Measurements from ENCODE around the gene PAIP2. TPM values are rescaled to one million over a fixed set of nuclear protein-coding genes. Genes with fewer than 3 reads are reported as not detected.

The PAIP2 gene
- total RNA-seq, 1 experiment from 2014 or later, result 79.4 TPM

DNA sequence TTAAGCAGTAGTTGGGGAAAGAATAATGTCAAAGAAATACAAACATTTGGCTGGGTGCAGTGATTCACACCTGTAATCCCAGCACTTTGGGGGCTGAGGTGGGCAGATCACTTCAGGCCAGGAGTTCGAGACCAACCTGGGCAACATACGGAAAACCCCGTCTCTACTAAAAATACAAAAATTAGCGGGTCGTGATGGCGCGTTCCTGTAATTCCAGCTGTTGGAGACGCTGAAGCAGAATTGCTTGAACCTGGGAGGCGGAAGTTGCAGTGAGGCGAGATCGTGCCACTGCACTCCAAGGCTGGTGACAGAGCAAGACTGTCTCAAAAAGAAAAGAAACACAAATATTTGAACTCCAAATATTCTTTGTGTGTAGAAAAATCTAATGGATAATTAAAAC is 43.4 kb upstream of the PAIP2 start:
- BruUV-seq (replicated peaks), result no TSS peak
- POLR2A ChIA-PET, result no interaction called here
- TF ChIP-seq TCF7L2 (IDR thresholded peaks at IDR 0.05; ENCODE audit: low read depth, low read length) (no peak), SIN3A (IDR thresholded peaks at IDR 0.05; ENCODE audit: borderline replicate concordance, insufficient read depth, low read depth, low read length) (no peak), POLR2AphosphoS5 (IDR thresholded peaks at IDR 0.05; ENCODE audit: low read depth, low read length) (no peak)
- TF ChIP-seq, protein P1, sequence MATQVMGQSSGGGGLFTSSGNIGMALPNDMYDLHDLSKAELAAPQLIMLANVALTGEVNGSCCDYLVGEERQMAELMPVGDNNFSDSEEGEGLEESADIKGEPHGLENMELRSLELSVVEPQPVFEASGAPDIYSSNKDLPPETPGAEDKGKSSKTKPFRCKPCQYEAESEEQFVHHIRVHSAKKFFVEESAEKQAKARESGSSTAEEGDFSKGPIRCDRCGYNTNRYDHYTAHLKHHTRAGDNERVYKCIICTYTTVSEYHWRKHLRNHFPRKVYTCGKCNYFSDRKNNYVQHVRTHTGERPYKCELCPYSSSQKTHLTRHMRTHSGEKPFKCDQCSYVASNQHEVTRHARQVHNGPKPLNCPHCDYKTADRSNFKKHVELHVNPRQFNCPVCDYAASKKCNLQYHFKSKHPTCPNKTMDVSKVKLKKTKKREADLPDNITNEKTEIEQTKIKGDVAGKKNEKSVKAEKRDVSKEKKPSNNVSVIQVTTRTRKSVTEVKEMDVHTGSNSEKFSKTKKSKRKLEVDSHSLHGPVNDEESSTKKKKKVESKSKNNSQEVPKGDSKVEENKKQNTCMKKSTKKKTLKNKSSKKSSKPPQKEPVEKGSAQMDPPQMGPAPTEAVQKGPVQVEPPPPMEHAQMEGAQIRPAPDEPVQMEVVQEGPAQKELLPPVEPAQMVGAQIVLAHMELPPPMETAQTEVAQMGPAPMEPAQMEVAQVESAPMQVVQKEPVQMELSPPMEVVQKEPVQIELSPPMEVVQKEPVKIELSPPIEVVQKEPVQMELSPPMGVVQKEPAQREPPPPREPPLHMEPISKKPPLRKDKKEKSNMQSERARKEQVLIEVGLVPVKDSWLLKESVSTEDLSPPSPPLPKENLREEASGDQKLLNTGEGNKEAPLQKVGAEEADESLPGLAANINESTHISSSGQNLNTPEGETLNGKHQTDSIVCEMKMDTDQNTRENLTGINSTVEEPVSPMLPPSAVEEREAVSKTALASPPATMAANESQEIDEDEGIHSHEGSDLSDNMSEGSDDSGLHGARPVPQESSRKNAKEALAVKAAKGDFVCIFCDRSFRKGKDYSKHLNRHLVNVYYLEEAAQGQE (IDR thresholded peaks at IDR 0.05; ENCODE audit: insufficient read depth in 1 of 2, low read depth in 2 of 2, low read length in 1 of 2), result no peak
- TF ChIP-seq, protein P2, sequence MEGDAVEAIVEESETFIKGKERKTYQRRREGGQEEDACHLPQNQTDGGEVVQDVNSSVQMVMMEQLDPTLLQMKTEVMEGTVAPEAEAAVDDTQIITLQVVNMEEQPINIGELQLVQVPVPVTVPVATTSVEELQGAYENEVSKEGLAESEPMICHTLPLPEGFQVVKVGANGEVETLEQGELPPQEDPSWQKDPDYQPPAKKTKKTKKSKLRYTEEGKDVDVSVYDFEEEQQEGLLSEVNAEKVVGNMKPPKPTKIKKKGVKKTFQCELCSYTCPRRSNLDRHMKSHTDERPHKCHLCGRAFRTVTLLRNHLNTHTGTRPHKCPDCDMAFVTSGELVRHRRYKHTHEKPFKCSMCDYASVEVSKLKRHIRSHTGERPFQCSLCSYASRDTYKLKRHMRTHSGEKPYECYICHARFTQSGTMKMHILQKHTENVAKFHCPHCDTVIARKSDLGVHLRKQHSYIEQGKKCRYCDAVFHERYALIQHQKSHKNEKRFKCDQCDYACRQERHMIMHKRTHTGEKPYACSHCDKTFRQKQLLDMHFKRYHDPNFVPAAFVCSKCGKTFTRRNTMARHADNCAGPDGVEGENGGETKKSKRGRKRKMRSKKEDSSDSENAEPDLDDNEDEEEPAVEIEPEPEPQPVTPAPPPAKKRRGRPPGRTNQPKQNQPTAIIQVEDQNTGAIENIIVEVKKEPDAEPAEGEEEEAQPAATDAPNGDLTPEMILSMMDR (IDR thresholded peaks at IDR 0.05), result no peak
- Histone ChIP-seq H3K4me1 (ENCODE audit: control insufficient read depth, insufficient read depth, low read length) (peaks cover 43% of the 10 kb centered on the region), H3K27ac (ENCODE audit: low read length) (no peak overlapping the region), H3K9me3 (ENCODE audit: control insufficient read depth, insufficient read depth, low read depth, low read length) (no peaks in the 10 kb centered on the region), H3K27me3 (ENCODE audit: control insufficient read depth, insufficient read depth, low read length) (no peaks in the 10 kb centered on the region), H3K36me3 (ENCODE audit: control insufficient read depth, insufficient read depth, low read length) (peaks cover 6% of the 10 kb centered on the region), H3K4me3 (ENCODE audit: low read depth in 2 of 2, low read length in 2 of 2) (no peak overlapping the region)
- ATAC-seq, result no peak
- CTCF ChIA-PET, result no interaction called here
- in situ Hi-C loops (cut with HindIII; ENCODE audit: low pct_unique_long_range_greater_than_20kb, low sequenced_read_pairs), result no loop called here
- intact Hi-C loops (cut with micrococcal nuclease; ENCODE audit: unreplicated experiment), result no loop called here
- no peak for DNase-seq (ENCODE audit: low read depth, low spot score)

DNA sequence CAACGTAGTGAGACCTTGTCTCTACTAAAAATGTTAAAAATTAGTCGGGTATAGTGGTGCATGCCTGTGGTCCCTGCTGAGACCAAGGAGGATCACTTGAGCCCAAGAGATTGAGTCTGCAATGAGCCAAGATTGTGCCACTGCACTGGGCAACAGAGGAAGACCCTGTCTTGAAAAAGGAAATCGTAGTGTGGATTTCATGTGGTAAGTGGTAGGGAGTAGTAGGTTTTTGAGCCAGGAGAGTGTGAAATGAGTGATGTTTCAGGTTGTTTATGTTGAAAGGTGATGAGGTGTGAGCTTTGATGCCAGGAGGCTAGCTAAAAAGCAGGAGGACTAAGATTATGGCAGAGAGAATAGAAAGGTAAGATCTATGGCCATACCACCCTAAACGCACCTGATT is 42.2 kb upstream of the PAIP2 start:
- DNase-seq (ENCODE audit: low read depth, low spot score) (no peak), ATAC-seq (peak; percentile 9; the same call in 1 of the 2 replicates)
- intact Hi-C loops (cut with micrococcal nuclease; ENCODE audit: unreplicated experiment) (no loop called here), in situ Hi-C loops (cut with HindIII; ENCODE audit: low pct_unique_long_range_greater_than_20kb, low sequenced_read_pairs) (no loop called here)
- no peaks in the 10 kb centered on the region for H3K9me3 ChIP-seq (ENCODE audit: control insufficient read depth, insufficient read depth, low read depth, low read length)
- no peak overlapping the region for H3K27ac ChIP-seq (ENCODE audit: low read length)
- no TSS peak for BruUV-seq (replicated peaks)
- ChIA-PET POLR2A (interaction anchor here (0.7 kb wide), 2 partner anchors 13 to 847 kb away, joined by 3 to 4 read pairs; no protein-coding TSS in a partner anchor), CTCF (no interaction called here)
- peaks cover 6% of the 10 kb centered on the region for H3K36me3 ChIP-seq (ENCODE audit: control insufficient read depth, insufficient read depth, low read length)
- H3K4me3 ChIP-seq (ENCODE audit: low read depth in 2 of 2, low read length in 2 of 2), result no peak overlapping the region
- H3K4me1 ChIP-seq (ENCODE audit: control insufficient read depth, insufficient read depth, low read length), result peaks cover 55% of the 10 kb centered on the region
- TF ChIP-seq, protein P2 (IDR thresholded peaks at IDR 0.05), result no peak
- TF ChIP-seq POLR2AphosphoS5 (IDR thresholded peaks at IDR 0.05; ENCODE audit: low read depth, low read length) (no peak), SIN3A (IDR thresholded peaks at IDR 0.05; ENCODE audit: borderline replicate concordance, insufficient read depth, low read depth, low read length) (no peak), TCF7L2 (IDR thresholded peaks at IDR 0.05; ENCODE audit: low read depth, low read length) (no peak)
- TF ChIP-seq, protein P1 (IDR thresholded peaks at IDR 0.05; ENCODE audit: insufficient read depth in 1 of 2, low read depth in 2 of 2, low read length in 1 of 2), result no peak
- no peaks in the 10 kb centered on the region for H3K27me3 ChIP-seq (ENCODE audit: control insufficient read depth, insufficient read depth, low read length)

Data from Panc1 (cell line).